Left renal pelvis (tissue), 4 donors: ENCODE results near the gene ATF5. TPM values are rescaled to one million over a fixed set of nuclear protein-coding genes. Genes with fewer than 3 reads are reported as not detected.

ENCODE experiments used
- DNase-seq, 4 donors: peaks; one replicate each; pipeline ENCODE4 v3.0.0-alpha.2; 2013; ENCODE audit warnings: low read depth in 4 of 4, low spot score in 3 of 4
- polyA plus RNA-seq, 4 donors: library from polyadenylated mRNA; unstranded; fragments of 120-200 nt; gene quantifications; one replicate each; pipeline ENCODE4 v1.2.1, GENCODE V29; 2013; ENCODE audit not compliant: insufficient read length in 4 of 4

The ATF5 gene
- polyA plus RNA-seq, 4 donors = 17.8 to 26.2 (median 20.8) TPM

GRCh38 chr19:49971991-49972411, 43.0 kb downstream of the ATF5 start:
- DNase-seq = no peak

GRCh38 chr19:49972841-49973240, 43.8 kb downstream of the ATF5 start:
- no peak for DNase-seq

- no peak for DNase-seq
Measured at GRCh38 chr19:49973987-49974386, 45.0 kb downstream of the ATF5 start.

GRCh38 chr19:49975051-49975450, 46.0 kb downstream of the ATF5 start:
- DNase-seq = no peak

GRCh38 chr19:49976496-49976895, 47.5 kb downstream of the ATF5 start:
- DNase-seq = no peak

GRCh38 chr19:49977076-49977475, 48.1 kb downstream of the ATF5 start:
- no peak for DNase-seq

- no peak for DNase-seq
Measured at GRCh38 chr19:49977881-49978280, 48.9 kb downstream of the ATF5 start.

GRCh38 chr19:49978324-49978723, 49.3 kb downstream of the ATF5 start:
- DNase-seq = no peak

GRCh38 chr19:49981603-49982593, 52.9 kb downstream of the ATF5 start:
- DNase-seq = no peak

Other genes with a start within 250 kb of the ATF5 start
- gene ADM5, start 239.6 kb upstream of the ATF5 start, polyA plus RNA-seq = 1 to 10 TPM in 2 of 4 donors, under 1 TPM in 2; 0.74 to 2.1 (median 1.1) TPM
- 10 to 100 TPM; 10.9 to 22.8 (median 16.1) TPM for gene CPT1C, start 238.1 kb upstream of the ATF5 start, polyA plus RNA-seq
- under 1 TPM in 3 of 4 donors, not detected in 1; 0.08 to 0.48 (median 0.09) TPM for gene TSKS, start 165.9 kb upstream of the ATF5 start, polyA plus RNA-seq
- 10 to 100 TPM; 45.5 to 74.1 (median 62.0) TPM for gene AP2A1, start 162.2 kb upstream of the ATF5 start, polyA plus RNA-seq
- 10 to 100 TPM; 20.9 to 43.3 (median 35.5) TPM for gene FUZ, start 115.9 kb upstream of the ATF5 start, polyA plus RNA-seq
- 10 to 100 TPM; 43.9 to 76.8 (median 64.9) TPM for gene MED25, start 110.9 kb upstream of the ATF5 start, polyA plus RNA-seq
- 100 to 1,000 TPM; 218 to 399 (median 268) TPM for gene PTOV1, start 78.0 kb upstream of the ATF5 start, polyA plus RNA-seq
- 10 to 100 TPM; 35.5 to 97.3 (median 48.8) TPM for gene PNKP, start 61.6 kb upstream of the ATF5 start, polyA plus RNA-seq
- gene AKT1S1, start 51.9 kb upstream of the ATF5 start, polyA plus RNA-seq = 10 to 100 TPM; 27.3 to 46.8 (median 32.0) TPM
- 10 to 100 TPM; 35.2 to 64.9 (median 43.0) TPM for gene TBC1D17, start 51.5 kb upstream of the ATF5 start, polyA plus RNA-seq
- gene IL4I1, start 32.3 kb upstream of the ATF5 start, polyA plus RNA-seq = 1 to 10 TPM; 1.4 to 3.4 (median 2.0) TPM
- 10 to 100 TPM; 59.6 to 72.0 (median 61.1) TPM for gene NUP62, start 299 bp downstream of the ATF5 start, polyA plus RNA-seq
- 10 to 100 TPM in 1 of 4 donors, 1 to 10 TPM in 3; 4.4 to 25.0 (median 5.5) TPM for gene SIGLEC11, start 32.0 kb downstream of the ATF5 start, polyA plus RNA-seq
- 10 to 100 TPM; 31.4 to 54.8 (median 48.6) TPM for gene VRK3, start 96.2 kb downstream of the ATF5 start, polyA plus RNA-seq
- gene ZNF473, start 96.8 kb downstream of the ATF5 start, polyA plus RNA-seq = 10 to 100 TPM; 10.7 to 16.4 (median 15.1) TPM
- under 1 TPM in 2 of 4 donors, not detected in 2; 0.27 to 0.34 TPM for gene IZUMO2, start 234.1 kb downstream of the ATF5 start, polyA plus RNA-seq